ENCODE data around the gene TRPV4.

DNA sequence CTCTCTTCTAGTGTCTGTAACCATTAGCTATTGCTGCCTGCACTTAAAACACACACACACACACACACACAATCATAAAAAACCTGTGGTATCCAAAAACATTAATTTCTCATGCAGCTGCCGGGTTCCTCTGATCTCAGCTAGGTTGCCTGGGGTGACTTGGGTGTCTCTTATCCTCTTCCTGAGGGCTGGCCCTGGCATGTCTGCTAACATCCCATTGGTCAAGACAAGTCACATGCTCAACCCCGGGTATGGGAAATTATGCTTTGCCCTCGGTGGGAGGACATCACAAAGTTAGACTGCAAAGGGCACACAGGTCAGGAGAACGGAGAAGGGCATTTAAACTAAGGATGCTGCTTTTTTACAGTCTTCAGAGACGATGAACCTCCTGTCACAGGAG is 55.7 kb downstream of the TRPV4 start:
- TF ChIP-seq ELF1 (IDR thresholded peaks at IDR 0.05) (no peak), EP300 (IDR thresholded peaks at IDR 0.05; ENCODE audit: borderline replicate concordance in 1 of 2, low read depth in 1 of 2, low read length in 1 of 2) (no peak), USF2 (IDR thresholded peaks at IDR 0.05; ENCODE audit: borderline replicate concordance, low read depth, low read length) (no peak), SIN3A (IDR thresholded peaks at IDR 0.05; ENCODE audit: borderline replicate concordance, low read depth, low read length) (no peak), FOSL2 (IDR thresholded peaks at IDR 0.05; ENCODE audit: borderline replicate concordance, low read depth) (no peak), CTCF (IDR thresholded peaks at IDR 0.05) (no peak), RXRA (IDR thresholded peaks at IDR 0.05; ENCODE audit: borderline replicate concordance, low read depth) (no peak)
